HG02623 (cell line): Measurements from ENCODE around the gene PGBD5.

Source experiments
- ATAC-seq: cut with Tn5 transposase; IDR thresholded peaks from one replicate; pipeline ENCODE4 v1.9.1; 2021; ENCODE audit warnings: moderate library complexity; ENCODE audit not compliant: unreplicated experiment

The PGBD5 gene

GRCh38 chr1:230266456-230266855, 159.7 kb downstream of the PGBD5 start:
- no peak for ATAC-seq

- no peak for ATAC-seq
Observed at GRCh38 chr1:230265200-230266115, 160.7 kb downstream of the PGBD5 start.
